NCI-H146 treated with DMSO at 0.1 percent for 48 hours (cell line): ENCODE measurements around the gene RNASE12.
"Not testable (repeated sequence)": the region's sequence is repeated elsewhere in the genome, so short reads cannot be mapped to it uniquely, and the experiment has no call there.

Source experiments
- DNase-seq: peaks from one replicate; lab custom pipeline; 2025; ENCODE audit not compliant: unreplicated experiment; lab: John Stamatoyannopoulos, UW

Gene RNASE12

GRCh38 chr14:20583142-20583541, 8.0 kb downstream of the RNASE12 start:
- DNase-seq: no peak

- no peak for DNase-seq
Measured at GRCh38 chr14:20580242-20580641, 10.9 kb downstream of the RNASE12 start.

GRCh38 chr14:20578784-20579502, 12.2 kb downstream of the RNASE12 start:
- no peak for DNase-seq

GRCh38 chr14:20578325-20578724, 12.9 kb downstream of the RNASE12 start:
- no peak for DNase-seq

GRCh38 chr14:20572382-20572990, 18.7 kb downstream of the RNASE12 start:
- DNase-seq: not testable (repeated sequence)

- DNase-seq: not testable (repeated sequence)
Measured at GRCh38 chr14:20570720-20571119, 20.5 kb downstream of the RNASE12 start.

- not testable (repeated sequence) for DNase-seq
Measured at GRCh38 chr14:20569865-20570264, 21.3 kb downstream of the RNASE12 start.

- DNase-seq: no peak
Measured at GRCh38 chr14:20569066-20569465, 22.1 kb downstream of the RNASE12 start.

- no peak for DNase-seq
Measured at GRCh38 chr14:20568393-20568792, 22.8 kb downstream of the RNASE12 start.

GRCh38 chr14:20567199-20567598, 24.0 kb downstream of the RNASE12 start:
- not testable (repeated sequence) for DNase-seq

- no peak for DNase-seq
Measured at GRCh38 chr14:20564501-20564997, 26.6 kb downstream of the RNASE12 start.

GRCh38 chr14:20563971-20564370, 27.2 kb downstream of the RNASE12 start:
- DNase-seq: no peak

GRCh38 chr14:20560961-20561360, 30.2 kb downstream of the RNASE12 start, which contains the start of gene RNASE9:
Gene RNASE9, minus strand, starts transcription at chr14:20561047.
- no peak for DNase-seq

GRCh38 chr14:20559461-20559904, 31.7 kb downstream of the RNASE12 start:
- DNase-seq: no peak

GRCh38 chr14:20557212-20557542, 34.0 kb downstream of the RNASE12 start:
- no peak for DNase-seq

GRCh38 chr14:20556500-20557211, 34.5 kb downstream of the RNASE12 start:
- no peak for DNase-seq

- no peak for DNase-seq
Measured at GRCh38 chr14:20555845-20556244, 35.3 kb downstream of the RNASE12 start.

GRCh38 chr14:20553024-20553423, 38.2 kb downstream of the RNASE12 start:
- DNase-seq: no peak

- DNase-seq: no peak
Measured at GRCh38 chr14:20551606-20552005, 39.6 kb downstream of the RNASE12 start.

GRCh38 chr14:20550926-20551325, 40.2 kb downstream of the RNASE12 start:
- no peak for DNase-seq

- no peak for DNase-seq
Measured at GRCh38 chr14:20548414-20549158, 42.6 kb downstream of the RNASE12 start.
